Upper lobe of right lung (tissue), 1 donor: Measurements from ENCODE around the gene SLC35F3. TPM values are rescaled to one million over a fixed set of nuclear protein-coding genes. Genes with fewer than 3 reads are reported as not detected.

Source experiments
- ATAC-seq: fragments of 200-7000 bp; cut with Tn5 transposase; one replicate; pipeline ENCODE4 v1.9.1; 2020; ENCODE audit warnings: mild to moderate bottlenecking, moderate library complexity
- DNase-seq: peaks from one replicate; pipeline ENCODE4 v3.0.0-alpha.2; 2020
- H3K27ac ChIP-seq: fragments of 200-600 bp; one replicate; pipeline ENCODE4 v1.8.0; 2022
- H3K27me3 ChIP-seq: fragments of 200-600 bp; one replicate; pipeline ENCODE4 v1.8.0; 2022; ENCODE audit warnings: mild to moderate bottlenecking
- H3K36me3 ChIP-seq: fragments of 200-600 bp; one replicate; pipeline ENCODE4 v1.8.0; 2022
- H3K4me1 ChIP-seq: fragments of 200-600 bp; one replicate; pipeline ENCODE4 v1.8.0; 2022
- H3K4me3 ChIP-seq: fragments of 200-600 bp; one replicate; pipeline ENCODE4 v1.8.0; 2022; ENCODE audit warnings: mild to moderate bottlenecking
- H3K9me3 ChIP-seq: fragments of 200-600 bp; one replicate; pipeline ENCODE4 v1.8.0; 2022
- CTCF ChIP-seq: fragments of 200-600 bp; IDR thresholded peaks from one replicate; pipeline ENCODE4 v1.8.0; 2022; ENCODE audit warnings: antibody characterized with exemption
- intact Hi-C: fragments of 100-400 bp; cut with DNase I; formaldehyde crosslinking; loops from one replicate; pipeline ENCODE4 v1.11.0; 2022
- total RNA-seq: library from RNA; stranded (reverse); fragmentation: NEBNext Ultra II Directional; extraction: Animal tissue kit (Norgen Biotek cat#: 25700); gene quantifications from one replicate; pipeline ENCODE4 v1.2.1, GENCODE V29; 2021
- donor health status: DM: no; HTN: yes; CAD: no; lungs with severe emphysema.

The SLC35F3 gene
- total RNA-seq, 1 donor from 2014 or later, result 0.29 TPM

- no peaks in the 10 kb centered on the region for H3K4me1 ChIP-seq
- no peaks in the 10 kb centered on the region for H3K9me3 ChIP-seq
- H3K4me3 ChIP-seq, result no peak overlapping the region
- ATAC-seq (peak; percentile 53), DNase-seq (no peak)
- TF ChIP-seq CTCF, result no peak
- no peaks in the 10 kb centered on the region for H3K27me3 ChIP-seq
- H3K36me3 ChIP-seq, result no peaks in the 10 kb centered on the region
- intact Hi-C loops, result no loop called here
- no peak overlapping the region for H3K27ac ChIP-seq
These were observed 8.4 kb downstream of the SLC35F3 start for GRCh38 chr1:233912909-233913308.

- Histone ChIP-seq H3K27me3 (no peaks in the 10 kb centered on the region), H3K4me1 (no peaks in the 10 kb centered on the region), H3K36me3 (no peaks in the 10 kb centered on the region), H3K9me3 (no peaks in the 10 kb centered on the region), H3K27ac (no peak overlapping the region), H3K4me3 (no peak overlapping the region)
- no peak for TF ChIP-seq CTCF
- DNase-seq, result no peak
- intact Hi-C loops, result no loop called here
- no peak for ATAC-seq
These were observed 12.2 kb downstream of the SLC35F3 start for GRCh38 chr1:233916706-233917105.

GRCh38 chr1:233919786-233920185 lies 15.3 kb downstream of the SLC35F3 start:
- ATAC-seq, result no peak
- Histone ChIP-seq H3K27me3 (no peaks in the 10 kb centered on the region), H3K36me3 (no peaks in the 10 kb centered on the region), H3K27ac (no peak overlapping the region), H3K9me3 (no peaks in the 10 kb centered on the region), H3K4me1 (no peaks in the 10 kb centered on the region), H3K4me3 (no peak overlapping the region)
- no peak for TF ChIP-seq CTCF
- intact Hi-C loops, result no loop called here
- DNase-seq, result no peak

GRCh38 chr1:233928123-233928522 lies 23.6 kb downstream of the SLC35F3 start:
- no peak for ATAC-seq
- DNase-seq, result no peak
- Histone ChIP-seq H3K4me3 (no peak overlapping the region), H3K4me1 (no peaks in the 10 kb centered on the region), H3K36me3 (no peaks in the 10 kb centered on the region), H3K9me3 (no peaks in the 10 kb centered on the region), H3K27ac (no peak overlapping the region), H3K27me3 (no peaks in the 10 kb centered on the region)
- TF ChIP-seq CTCF, result no peak
- intact Hi-C loops, result no loop called here

GRCh38 chr1:233933339-233933738 lies 28.9 kb downstream of the SLC35F3 start:
- Histone ChIP-seq H3K4me1 (no peaks in the 10 kb centered on the region), H3K9me3 (no peaks in the 10 kb centered on the region), H3K27me3 (no peaks in the 10 kb centered on the region), H3K4me3 (no peak overlapping the region), H3K27ac (no peak overlapping the region), H3K36me3 (no peaks in the 10 kb centered on the region)
- TF ChIP-seq CTCF, result no peak
- DNase-seq (no peak), ATAC-seq (no peak)
- intact Hi-C loops, result no loop called here

GRCh38 chr1:233935297-233935868 lies 30.9 kb downstream of the SLC35F3 start:
- H3K27ac ChIP-seq, result no peak overlapping the region
- DNase-seq, result no peak
- H3K4me3 ChIP-seq, result no peak overlapping the region
- TF ChIP-seq CTCF, result no peak
- no peaks in the 10 kb centered on the region for H3K4me1 ChIP-seq
- peak; percentile 54 for ATAC-seq
- H3K36me3 ChIP-seq, result no peaks in the 10 kb centered on the region
- H3K9me3 ChIP-seq, result no peaks in the 10 kb centered on the region
- no peaks in the 10 kb centered on the region for H3K27me3 ChIP-seq
- intact Hi-C loops, result no loop called here
